ENCODE results near the gene ETHE1.

ETHE1 gene

GRCh38 chr19:43489310-43489709 is 37.7 kb downstream of the ETHE1 start:
- no peak for DNase-seq

GRCh38 chr19:43488179-43488578 is 38.8 kb downstream of the ETHE1 start:
- DNase-seq: no peak

DNA sequence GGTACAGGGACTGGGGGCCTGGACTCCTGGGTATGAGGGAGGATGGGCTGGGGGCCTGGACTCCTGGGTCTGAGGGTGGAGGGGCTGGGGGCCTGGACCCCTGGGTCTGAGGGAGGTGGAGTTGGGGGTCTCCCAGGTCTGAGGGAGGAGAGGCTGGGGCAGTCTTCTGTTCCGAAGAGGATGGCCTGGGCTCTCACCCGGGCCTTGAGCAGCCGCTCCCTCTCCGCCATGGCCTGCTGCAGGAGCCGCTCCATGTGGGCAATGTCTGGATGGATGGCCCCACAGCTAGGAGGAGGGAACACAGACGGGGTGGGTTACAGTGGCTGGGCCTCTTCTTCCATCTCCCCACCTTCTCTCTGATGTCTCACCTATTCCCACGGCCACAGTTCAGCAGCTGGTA is 40.6 kb downstream of the ETHE1 start:
- DNase-seq: no peak

DNA sequence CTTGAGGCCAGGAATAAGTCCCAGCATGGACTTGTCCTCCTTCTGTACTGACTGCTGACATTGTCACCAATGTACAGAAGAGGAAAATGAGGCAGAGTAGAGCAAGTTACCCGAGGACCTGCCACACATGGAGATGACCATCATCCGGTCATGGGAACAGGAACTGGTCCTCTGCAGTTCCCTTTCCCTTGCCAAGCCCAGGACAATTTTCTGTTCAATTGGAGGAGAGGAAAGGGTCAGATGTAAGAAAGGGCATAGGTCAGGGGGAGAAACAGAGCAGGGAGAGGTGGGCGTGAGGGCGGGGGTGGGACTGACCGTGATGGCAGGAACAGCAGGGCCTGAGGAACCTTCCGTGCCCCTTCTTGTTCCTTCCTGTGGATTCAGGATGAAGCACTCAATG is 41.0 kb downstream of the ETHE1 start:
- no peak for DNase-seq

DNA sequence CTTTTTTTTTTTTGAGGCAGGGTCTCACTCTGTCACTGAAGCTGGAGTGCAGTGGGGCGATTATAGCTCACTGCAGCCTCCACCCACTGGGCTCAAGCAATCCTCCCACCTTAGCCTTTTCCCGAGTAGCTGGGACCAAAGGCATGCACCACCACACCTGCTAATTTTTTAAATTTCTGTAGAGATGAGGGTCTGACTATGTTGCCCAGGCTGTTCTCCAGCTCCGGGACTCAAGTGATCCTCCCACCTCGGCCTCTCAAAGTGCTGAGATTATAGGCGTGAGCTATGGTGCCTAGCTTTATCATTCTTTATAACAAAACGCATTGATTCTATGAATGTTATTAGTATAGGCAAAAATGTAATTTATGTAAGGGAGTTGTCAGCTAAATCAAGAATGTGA is 43.7 kb downstream of the ETHE1 start:
- no peak for DNase-seq

DNA sequence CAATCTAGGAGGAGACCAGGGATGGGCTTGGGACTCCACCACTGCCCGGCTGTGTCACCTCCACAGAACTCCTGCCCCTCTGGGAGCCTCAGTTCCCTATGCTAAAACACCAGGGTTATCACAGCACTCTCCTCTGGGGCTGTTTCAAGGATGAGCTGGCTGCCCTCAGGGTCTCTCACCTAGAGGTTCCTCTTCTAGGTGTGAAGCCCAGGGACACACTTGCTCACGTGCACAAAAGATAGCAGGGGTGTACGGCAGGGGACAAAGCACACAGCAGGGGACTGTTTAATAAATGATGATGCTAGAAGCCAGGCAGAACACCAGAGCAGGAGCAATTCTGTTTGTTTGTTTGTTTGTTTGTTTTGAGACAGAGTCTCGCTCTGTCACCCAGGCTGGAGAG is 44.8 kb downstream of the ETHE1 start:
- no peak for DNase-seq

- no peak for DNase-seq
Observed at GRCh38 chr19:43481701-43482100, 45.3 kb downstream of the ETHE1 start.

DNA sequence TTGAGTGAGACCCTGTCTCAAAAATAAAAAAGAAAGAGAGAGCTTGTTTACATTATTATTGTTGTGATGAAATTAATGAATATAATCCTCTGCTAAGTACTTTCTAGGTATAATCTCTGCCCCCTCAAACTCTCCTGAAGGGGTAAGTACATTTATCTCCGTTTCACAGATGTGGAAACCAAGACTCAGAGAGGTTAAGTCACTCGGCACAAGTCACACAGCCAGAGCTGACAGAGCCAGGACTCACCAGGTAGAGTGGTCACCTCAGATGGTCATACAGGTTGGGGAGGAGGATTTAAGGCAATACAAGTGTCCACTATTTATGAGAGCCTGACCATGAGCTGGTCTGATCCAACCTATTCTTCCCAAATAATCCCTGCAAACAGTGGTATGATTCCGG is 46.4 kb downstream of the ETHE1 start:
- no peak for DNase-seq

DNA sequence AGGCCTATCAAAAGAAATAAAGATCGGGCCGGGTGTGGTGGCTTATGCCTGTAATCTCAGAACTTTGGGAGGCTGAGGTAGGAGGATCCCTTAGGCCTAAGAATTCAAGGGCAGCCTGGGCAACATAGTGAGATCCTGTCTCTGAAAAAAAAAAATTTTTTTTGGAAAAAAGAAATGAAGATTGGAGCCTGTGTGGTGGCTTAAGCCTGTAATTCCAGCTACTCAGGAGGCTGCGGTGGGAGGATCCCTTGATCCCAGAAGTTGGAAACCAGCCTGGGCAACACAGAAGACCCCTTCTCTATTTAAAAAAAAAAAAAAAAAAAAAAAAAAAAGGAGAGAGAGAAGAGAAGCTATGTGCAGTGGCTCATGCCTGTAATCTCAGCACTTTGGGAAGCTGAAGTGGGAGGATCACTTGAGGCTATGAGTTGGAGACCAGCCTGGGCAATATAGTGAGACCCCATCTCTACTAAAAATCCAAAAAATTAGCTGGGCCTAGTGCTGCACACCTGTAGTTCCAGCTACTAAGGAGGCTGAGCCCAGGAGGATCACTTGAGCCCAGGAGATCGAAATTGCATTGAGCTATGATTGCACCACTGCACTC is 46.9 kb downstream of the ETHE1 start:
- DNase-seq: no peak

- no peak for DNase-seq
Observed at GRCh38 chr19:43479226-43479625, 47.8 kb downstream of the ETHE1 start.

DNA sequence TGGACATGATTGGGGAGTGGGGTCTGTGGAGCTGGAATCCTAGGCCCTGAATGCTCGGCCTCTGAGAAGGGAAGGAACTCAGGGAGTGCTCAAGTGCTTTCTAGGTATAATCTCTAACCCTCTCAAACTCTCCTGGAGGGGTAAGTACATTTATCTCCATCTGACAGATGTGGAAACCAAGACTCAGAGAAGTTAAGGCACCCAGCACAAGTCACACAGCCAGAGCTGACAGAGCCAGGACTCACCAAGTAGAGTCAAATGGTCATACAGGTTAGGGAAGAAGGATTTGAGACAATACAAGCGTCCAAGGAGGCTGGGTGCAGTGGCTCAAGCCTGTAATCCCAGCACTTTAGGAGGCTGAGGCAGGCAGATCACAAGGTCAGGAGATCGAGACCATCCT is 48.7 kb downstream of the ETHE1 start:
- DNase-seq: no peak

- DNase-seq: no peak
Observed at GRCh38 chr19:43476606-43477005, 50.4 kb downstream of the ETHE1 start.

DNA sequence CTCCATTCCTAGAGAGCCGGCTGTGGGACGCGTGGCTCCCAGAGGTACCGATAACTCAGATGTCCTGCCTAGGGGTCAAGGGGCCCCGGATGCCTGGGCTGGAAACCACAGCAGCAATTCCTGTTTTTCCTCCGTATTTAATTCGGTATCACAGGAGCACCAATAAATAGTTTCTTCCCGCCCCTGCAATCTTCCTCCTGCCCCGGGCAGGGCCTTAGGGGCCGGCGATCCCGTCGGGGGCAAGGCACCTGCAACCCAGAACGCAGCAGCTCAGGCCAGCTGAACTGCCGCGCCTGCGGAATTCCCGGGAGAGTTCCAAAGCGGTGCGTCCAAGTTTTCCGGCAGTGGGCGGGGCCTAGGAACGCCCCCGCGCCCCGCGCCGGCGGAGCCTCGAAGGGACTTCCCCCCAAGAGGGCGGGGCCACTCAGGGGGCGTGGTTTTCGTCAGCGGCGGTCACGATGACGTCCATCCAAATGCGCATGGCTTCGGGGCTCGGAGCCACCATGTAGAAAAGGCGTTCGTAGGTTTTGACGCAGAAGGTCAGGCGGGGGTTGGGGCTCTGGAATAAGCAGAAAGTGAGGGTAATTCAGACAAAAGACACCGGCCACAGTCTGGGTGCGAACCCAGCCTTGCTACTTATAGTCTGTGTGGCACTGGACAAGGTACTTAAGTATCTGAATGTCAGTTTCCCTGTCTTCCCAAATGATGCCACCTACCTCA is 51.9 kb downstream of the ETHE1 start:
- DNase-seq: peak; percentile 85 to 98 (median 87)

DNA sequence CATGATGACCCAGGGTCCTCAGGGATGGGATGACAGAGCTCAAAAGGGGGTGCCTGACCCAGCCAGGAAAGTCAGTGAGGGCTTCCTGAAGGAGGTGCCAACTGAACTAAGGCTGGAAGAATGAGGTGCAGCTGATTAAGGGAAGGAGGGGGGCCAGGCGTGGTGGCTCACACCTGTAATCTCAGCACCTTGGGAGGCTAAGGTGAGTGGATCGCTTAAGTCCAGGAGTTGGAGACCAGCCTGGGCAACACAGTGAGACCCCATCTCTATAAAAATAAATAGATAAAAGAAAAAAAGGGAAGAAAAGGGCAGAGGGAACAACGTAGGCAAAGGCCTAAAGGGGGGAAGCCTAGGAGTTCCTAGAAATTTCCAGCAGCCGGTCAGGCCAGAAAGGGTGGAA is 52.5 kb downstream of the ETHE1 start:
- no peak for DNase-seq

- DNase-seq: no peak
Observed at GRCh38 chr19:43471091-43471490, 55.9 kb downstream of the ETHE1 start.

DNA sequence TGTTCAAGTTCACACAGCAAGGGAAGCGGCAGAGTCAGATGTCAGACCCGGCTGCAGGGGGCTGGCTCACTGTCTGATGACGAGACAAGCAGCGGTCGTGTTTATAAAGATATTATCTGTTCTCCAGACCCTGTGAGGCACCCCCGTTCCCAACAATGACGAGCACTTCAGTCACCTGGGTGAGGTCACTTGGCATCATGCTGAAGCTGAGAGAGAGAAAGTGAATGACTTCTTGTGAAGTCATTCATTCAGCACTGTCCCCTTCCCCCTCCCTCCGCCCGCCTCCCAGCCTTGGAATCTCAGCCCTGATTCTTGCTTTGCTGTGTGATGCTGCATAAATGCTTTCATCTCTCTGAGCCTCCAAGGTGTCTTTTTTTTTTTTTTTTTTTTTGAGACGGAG is 56.7 kb downstream of the ETHE1 start:
- peak in 1 of 5 experiments; percentile 41 for DNase-seq

GRCh38 chr19:43469160-43469480 is 57.9 kb downstream of the ETHE1 start:
- no peak for DNase-seq

- DNase-seq: no peak
Observed at GRCh38 chr19:43468354-43469159, 58.4 kb downstream of the ETHE1 start.

DNA sequence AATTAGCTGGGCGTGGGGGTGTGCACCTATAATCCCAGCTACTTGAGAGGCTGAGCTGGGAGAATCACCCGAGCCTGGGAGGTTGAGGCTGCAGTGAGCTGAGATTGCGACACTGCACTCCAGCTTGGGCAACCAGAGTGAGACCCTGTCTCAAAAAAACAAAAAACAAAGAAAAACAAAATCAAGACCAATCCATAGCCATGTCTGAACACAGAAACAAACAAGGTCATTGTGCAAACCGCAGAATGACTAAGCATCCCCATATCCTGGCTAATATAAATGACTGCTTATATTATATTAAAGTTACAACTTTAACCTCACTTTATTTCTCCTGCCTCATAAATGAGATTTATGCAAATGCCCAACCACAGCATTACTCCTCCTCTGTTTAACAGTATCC is 59.3 kb downstream of the ETHE1 start:
- no peak for DNase-seq

- no peak for DNase-seq
Observed at GRCh38 chr19:43467276-43467675, 59.7 kb downstream of the ETHE1 start.

GRCh38 chr19:43466793-43467192 is 60.2 kb downstream of the ETHE1 start:
- DNase-seq: no peak

DNA sequence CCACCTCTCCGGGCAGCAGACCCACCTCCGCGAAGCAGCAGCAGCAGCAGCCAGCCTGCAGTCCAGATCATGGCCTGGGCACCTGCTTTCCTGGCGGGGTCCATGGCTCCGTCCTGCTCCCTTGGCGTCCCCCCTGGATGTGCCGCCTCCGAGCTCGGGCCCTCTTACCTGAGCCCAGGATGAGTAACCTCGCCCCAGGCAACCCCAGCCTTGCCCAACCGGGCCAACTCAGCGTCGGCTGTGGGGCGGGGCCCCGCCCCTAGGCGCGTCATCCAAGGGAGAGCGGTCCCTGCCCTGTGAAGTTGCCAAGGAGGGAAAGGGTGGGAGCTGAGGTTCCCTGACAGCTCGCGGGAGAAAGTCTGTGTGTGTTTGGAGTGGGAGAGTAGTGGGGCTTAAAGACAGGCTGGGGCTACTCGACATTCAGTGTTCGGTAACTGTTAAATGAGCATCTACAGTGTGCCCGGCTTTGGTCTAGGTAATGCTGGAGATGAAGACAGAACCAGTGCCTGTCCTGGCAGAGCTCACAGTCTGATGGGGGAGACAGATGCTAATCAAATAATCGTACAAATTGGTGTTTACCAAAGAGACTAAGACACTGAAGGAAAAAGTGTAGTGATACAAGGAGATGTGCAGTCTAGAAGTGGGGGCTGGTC is 61.4 kb downstream of the ETHE1 start, which contains the start of gene LYPD3:
Gene LYPD3, minus strand, starts transcription at position 141 of the 653 bp plus-strand sequence. Its CDS starts 37 bp downstream, at position 104.
- no peak for DNase-seq

- peak in 2 of 5 experiments; percentile 58 to 59 for DNase-seq
Observed at GRCh38 chr19:43464134-43464775, 62.7 kb downstream of the ETHE1 start.

Data from T-helper 2 cell (primary cell).